Stimulated activated CD8-positive, alpha-beta memory T cell treated with anti-CD3 and anti-CD28 coated beads, Interleukin-4, amount 100 ng/mL, for 4 hours (primary cell): ENCODE data around the gene FARS2.

Source experiments
- DNase-seq, 2 donors: peaks; one replicate each; pipeline ENCODE4 v3.0.0-alpha.2; 2020; ENCODE audit warnings: low read depth in 2 of 2, low spot score in 1 of 2

FARS2 gene

DNA sequence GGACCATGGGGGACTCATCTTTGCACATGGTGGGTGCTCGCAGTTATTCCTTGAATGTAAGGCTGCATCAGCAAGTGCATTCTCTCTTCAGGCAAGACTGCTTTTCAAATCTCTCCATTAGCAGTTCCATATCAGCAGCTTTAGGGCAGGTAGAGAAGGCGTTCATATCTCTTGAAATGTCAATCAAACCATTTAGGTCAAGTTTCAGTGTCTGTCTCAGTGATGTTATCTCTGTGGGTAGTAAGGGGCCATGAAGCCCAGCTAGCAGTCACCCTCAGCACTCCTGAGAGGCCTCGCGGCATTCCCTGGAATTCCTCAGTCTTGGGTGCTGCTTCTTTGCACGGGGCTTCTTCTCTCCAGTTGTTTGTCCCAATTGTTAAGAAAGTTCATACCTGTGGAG, 24.2 kb downstream of the FARS2 start:
- DNase-seq: no peak

DNA sequence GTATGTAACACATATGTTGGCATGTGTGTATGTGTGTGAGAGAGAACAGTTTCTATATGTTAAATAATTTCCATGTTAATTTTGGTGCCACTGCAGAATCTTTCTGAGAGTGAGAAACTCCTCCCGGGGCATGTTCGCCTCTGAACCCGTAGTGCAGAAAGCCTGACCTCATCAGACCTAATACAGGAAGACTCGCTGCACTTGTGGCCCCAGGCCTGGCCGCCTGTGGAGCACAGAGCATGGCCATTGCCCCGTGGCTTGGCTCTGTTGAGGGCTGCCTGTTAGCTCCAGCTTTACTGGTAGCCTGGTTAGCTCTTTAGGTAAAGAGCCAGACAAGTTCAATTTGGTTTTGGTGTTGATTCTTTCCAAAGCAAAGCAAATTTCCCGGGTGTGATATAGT, 25.5 kb downstream of the FARS2 start:
- DNase-seq: no peak

DNA sequence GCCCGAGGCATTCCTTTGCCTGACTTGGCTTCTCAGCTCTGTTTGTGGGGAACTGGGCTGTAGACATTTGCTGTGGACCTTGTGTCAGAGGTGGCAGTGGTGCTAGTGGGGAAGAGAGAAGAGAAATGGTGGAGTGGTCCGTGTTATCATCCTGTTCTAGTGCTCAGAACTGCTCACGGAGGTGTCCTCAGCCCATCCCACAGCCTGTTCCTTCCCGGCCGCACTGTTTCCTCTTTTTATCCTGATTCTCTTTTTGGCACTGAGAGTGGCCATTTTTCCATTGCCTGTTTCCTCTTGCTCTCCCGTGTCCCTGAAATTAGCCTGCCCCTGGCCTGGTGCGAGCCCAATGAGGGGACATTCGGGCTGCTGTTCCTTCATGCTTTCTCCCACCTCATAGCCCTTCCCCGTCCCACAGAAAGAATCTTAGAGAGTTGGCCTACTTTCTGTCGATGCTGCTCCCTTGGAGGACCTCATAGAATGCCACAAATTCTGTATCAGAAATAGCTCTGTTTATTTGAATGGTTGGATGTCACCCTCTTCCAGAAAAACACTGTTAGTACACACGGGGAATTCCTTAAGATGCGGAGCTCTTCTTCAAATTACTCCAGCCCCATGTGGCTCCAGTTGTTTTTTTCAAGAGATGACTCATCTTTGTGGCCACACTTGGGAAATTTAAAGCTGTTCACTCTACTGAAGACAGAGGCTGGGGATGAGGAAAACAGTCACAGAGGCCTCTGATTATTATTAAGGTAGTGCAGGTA, 26.1 kb downstream of the FARS2 start:
- no peak for DNase-seq

DNA sequence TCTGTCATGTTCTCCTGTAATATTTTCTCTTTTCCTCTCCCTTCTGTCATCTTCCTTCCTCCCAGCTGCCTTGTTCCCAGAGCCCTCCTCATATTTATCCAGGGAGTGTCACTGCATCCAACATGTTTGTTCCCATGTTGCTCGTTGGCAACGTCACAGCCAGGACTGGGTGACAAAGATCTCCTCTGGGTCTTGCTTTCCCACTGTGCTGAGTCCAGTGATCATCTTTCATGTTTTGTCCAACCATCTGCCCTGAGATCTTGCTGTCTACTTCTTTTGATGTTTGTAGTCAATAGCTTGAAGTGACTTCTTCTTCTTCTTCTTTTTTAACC, 26.6 kb downstream of the FARS2 start:
- no peak for DNase-seq

DNA sequence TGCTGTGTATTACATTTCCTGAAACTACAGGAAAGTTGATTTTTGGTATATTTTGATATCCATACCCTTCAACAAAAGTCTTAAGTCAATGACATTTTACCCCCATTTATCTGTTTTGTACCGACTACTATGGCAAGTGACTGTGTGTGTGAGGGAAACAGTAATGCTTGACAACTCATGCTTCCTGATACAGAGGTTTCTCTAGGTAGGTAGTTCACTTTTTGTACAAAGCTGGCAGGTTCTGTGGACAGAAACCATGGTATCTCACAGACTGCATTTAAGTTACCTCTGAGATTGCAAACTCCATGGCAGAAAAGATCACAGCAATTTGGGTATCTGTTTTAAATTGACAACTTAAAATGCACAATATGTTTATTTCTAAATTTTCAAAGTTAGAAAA, 28.8 kb downstream of the FARS2 start:
- DNase-seq: no peak

DNA sequence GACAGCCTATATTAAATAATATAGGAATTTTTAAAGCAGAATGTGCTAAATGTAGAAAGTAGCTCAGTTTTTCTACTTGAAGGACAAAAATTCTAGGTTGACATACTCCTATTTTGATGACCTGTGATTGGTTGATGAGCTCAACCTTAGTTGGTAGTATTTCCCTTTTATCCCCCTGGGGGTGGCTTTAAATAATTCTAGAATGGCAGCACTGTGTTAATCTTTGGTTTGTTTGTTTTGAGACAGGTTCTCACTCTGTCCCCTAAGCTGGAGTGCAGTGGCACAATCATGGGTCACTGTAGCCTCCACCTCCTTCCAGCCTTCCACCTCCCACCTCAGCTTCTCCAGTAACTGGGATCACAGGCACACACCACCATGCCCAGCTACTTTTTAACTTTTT, 29.2 kb downstream of the FARS2 start:
- no peak for DNase-seq

DNA sequence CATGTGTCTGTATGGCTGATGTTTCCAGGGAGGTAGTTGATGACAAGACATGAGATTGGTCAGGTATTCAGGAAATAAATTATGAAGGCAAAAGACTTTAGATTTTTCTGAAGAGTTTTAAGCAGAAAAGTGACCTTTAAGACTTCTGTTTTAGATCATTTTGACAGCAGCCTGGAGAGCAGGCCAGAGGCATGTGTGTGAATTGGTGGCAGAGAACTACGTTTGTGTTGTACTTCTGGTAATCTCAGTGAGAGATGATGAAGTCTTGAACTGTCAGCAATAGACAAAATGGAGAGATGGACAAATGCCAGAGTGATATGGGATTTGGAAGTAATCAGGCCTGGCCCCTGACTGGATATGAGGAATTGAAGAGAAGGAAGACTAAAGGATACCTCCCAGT, 30.8 kb downstream of the FARS2 start:
- no peak for DNase-seq

DNA sequence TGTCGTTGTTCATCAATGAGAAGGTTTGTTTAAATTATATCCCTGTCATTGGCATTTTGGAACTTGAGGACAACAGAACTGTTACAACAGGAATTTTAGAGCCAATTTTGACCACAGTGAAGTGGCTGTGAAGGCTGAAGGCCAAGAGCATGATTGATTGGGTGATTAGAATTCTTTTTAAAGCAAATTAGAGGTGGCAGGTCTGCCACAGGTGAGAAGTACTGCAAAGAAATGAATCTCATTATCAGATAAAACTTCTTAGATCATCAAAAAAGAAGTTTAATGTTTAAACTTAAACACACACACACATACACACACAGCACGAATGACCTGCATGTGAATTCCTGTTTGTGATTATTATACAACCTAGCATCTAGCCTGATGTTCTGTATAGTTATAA, 32.4 kb downstream of the FARS2 start:
- no peak for DNase-seq

DNA sequence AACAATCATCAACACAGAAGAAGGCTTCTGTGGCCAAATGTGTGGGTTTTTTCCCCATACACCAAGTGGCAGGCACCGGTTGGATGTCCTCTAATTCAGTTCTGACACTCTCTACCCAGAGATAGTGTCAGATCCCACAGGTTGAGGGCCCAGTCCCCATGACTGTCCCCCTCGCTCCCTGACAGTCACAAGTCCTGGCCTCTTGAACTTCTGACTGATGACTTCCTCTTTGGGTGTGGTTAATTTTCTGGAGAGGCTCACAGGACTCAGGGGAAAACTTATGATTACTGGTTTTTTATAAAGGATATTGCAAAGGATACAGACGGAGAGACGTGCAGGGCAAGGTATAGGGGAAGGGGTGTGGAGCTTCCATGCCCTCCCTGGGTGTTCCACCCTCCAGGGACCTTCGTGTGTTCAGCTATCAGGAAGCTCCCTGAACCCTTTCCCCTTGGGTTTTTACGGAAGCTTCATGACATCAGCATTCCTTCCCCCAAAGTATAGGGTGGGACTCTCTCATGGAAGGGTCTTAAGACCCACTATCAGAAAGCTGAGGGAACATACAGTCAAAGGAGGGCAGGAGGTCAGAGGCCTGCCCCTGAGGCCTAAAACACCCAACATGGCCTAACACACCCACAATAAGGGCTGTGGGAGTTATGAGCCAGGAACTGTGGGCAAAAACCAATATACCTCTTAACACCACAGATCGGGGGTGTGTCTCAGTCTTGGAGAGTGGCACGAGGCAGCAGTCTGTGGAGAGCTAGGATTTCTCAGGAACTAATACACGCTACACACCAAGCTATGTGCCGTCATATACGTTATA, 33.3 kb downstream of the FARS2 start:
- no peak for DNase-seq

DNA sequence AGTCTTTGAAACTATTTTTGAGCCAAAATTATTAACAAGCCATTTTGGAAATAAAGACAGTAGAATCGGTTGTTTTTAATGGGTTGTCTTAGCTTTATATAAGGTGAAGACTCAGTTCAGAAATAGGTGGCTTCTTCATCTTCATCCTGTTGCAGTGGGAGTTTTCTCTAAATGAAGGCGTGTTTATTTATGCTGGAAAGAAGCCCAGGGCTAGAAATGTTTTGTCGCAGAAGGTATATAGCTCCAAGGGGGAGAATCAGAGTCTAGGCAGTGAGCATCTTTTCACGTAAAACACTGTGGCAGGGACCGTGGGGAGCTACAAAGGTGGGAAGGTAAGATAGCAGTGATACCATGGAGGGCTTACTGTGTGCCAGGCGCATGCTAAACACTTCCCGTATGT, 34.3 kb downstream of the FARS2 start:
- no peak for DNase-seq

DNA sequence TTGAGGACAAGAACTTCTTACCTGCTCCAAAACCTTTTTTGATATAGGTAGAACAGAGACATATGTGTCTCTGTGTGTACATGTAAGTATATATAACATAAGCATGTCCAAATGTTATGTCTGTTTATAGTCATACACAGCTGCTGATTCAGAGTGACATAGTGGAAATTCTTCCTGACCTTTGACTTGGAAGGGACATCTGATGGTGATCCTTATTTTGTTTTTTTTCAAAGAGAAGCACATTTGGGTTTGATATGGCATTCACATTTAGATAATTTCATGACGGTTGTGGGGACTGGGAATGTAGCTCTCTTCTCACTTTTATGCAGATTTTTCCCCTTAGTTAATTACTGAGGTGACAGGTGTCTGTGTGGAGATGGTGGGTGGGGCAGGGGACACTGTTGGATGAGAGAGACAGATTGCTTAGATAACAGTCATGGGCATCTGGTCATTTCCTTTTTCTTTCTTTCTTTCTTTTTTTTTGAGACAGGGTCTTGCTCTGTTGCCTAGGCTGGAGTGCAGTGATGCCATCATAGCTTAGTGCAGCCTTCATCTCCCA, 39.0 kb downstream of the FARS2 start:
- DNase-seq: no peak

DNA sequence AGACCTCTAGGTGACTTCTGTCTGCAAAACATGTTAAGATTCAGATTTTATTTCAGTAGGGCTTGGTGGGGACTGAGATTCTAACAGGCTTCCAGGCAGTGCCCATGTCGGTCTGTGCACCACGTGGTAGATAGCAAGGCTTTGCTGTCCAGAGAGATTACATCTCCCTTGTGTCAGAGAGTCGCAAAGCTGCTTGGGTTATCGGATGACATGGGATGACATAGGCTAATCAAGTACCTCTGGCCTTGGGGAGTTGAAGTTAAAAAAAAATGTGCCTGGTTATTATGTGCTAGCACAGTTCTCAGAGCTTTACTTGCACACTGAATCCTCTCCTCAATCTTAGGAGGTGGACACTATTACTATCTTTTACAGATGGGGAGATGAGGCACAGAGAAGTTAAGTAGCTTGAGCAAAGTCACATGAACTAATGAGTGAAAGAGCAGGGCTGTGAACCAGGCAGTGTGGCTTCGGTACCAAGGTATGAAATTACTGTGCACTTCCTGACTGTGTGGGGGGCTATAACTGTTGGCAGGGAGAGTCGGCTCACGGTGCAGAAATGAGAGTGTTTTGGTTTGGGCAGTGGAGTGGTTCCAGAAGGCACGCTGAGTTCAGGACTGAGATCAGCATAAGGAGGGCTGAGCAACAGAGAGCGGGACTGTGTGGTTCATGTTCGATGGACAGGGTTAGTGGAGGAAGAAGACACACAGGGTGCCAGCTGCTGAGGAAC, 41.1 kb downstream of the FARS2 start:
- DNase-seq: no peak

DNA sequence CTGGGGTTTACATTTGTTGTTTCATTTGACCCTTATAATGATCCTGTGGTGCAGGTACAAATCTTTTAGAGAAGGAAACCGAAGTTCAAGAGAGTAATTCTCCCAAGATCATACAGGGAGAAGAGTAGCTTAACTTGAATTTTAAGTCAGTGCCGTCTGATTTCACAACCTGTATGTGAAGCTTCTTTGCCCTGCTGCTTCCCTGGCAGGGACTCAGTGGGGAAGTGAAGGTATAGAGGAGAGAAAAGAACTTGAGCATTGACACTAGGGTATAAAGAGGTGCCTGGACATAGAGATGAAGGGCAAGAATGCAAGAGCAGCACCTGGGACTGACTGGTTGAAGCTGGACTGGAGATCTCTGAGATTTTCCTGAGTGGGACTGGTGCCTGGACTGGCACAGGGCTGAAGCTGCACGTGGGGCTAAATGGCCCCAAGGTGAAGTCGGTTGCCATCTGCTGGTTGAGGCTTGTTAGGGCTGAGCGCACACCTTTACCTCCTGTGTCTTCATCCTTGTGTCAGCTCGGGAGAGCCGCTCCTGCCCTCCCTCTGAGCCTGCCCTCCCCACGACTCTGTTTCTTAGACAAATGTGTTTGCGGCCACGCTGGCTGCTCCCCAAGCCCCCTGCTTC, 41.8 kb downstream of the FARS2 start:
- DNase-seq: peak; percentile 4 to 9

DNA sequence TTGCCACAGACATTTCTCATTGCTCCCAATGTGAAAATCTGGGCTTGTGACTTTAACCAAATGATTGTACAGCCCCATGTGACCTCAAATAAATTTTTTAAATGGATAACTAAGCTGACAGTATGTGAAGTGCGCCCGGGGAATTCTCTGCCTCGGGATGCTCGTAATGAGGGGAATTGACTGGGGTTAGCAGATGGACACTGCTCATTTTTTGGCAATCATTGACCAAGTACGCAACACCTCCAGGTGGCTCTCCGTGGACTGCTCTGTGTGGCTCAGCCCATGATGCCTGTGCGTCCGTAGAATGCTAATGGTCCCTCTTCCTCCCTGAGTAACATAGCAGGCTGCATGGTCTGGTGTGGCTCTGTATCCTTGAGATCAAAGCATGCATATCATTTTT, 42.4 kb downstream of the FARS2 start:
- DNase-seq: no peak

DNA sequence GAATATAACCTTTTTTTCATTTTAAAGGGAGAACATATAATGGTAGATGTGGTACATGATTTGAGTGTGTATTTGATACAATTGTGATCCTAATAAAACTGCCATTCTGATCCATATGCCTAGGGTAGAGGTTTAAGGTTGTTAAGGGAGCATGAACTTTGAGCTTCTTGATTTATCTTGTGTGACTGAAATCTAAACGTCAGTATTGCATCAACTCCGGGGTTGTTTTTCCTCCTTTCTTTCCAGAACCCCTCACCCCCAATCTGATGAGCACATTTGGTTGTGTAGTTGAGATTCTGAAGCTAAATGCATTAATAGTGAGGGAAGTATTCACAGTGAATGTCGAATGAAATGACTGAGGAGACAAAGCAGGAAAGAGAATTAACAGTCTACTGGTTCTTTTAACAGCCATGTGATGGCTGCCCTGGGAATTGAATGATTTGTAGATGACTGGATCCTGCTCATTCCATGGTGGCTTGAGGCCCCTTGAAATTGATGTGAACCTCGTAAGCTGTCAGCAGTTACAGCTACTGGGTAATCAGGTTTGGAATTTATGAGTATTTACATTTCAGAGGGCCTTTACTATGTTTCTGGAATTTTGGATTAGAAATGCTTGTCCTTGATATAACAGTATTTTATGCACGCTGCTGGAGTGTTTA, 44.8 kb downstream of the FARS2 start:
- no peak for DNase-seq

DNA sequence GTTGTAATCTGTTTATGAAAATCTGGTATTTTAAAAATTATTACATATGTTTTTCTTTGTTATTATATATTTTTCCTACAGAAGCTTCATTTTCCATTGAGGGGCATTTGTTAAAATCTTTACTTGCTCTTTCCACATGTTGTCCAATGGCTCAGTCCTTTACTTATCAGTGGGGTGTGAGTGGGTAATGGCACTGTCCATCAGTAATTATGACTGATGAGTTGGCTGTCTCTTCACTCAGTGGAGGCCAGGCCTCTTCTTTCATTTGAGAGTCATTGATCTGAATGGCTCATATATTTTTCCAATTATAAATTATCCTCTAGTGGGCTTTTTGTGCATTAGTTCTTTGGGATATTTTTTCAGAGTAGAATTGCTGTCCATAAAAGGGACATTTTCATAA, 45.7 kb downstream of the FARS2 start:
- DNase-seq: no peak

DNA sequence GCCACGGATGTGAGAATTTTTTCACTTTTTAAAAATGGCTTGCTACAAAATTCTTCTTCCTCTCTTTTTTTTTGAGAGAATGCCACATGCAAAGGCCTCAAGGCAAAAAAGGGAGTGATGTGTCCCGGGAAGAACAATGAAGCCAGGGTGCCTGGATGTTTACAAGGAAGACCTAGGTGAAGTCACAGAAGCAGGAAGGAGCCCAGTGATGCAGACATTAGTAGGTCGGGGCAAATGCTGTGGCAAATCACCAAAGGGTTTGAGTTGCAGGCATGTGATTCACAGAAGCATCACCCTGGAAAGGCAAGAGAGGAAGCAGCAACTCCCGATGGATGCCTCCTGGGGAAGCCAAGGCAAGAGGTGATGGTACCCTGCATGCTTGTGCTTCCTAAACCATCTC, 46.8 kb downstream of the FARS2 start:
- DNase-seq: no peak

DNA sequence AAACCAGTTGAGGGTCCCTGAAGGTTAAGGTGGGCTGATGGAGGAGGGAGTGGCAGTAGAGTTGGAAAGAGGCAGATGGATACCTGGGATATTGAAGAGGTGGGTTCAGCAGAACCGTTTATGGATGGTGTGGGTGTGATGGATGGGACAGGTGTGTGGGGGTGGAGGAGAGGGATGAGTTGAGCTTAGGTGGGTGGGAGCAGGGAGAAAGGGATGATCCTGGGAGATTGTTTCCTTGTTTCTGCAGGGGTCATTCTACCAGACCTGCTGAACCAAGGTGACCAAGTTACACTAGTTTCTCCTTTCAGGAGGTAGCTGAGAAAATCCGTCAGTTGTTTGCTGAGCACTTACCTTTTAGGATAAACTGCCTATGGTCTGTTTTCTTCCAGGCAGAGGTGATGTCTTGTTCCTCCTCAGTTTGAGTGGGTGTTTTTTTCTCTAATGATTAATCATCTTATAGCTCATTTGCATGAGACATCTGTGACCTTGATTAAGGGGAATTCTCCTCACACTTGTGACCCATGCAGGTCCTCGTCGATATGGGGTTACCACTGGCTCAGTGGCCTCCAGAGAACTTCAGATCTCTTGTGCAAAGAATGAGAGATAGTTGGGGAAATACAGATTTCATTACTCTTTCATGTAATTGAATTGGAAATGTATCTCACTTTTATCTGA, 53.0 kb downstream of the FARS2 start:
- no peak for DNase-seq

DNA sequence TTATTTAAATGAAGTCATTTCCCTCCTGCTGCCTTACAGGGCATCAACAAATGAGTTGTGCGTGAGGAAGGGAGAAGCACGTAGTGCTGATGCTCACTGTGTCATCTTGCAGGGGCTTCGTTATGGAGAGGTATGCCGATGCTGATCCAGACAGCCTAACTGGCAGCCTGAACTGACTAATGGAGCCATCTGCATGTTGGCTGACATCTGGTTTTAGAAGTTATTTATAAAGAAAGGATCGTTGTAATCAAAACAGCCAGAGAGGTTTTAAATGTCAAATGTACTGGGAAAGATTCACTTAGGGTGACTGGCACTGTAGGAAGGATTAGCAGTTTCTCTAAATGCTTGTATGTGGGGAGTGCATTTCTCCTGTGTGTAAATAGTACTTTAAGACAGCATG, 54.6 kb downstream of the FARS2 start:
- no peak for DNase-seq

DNA sequence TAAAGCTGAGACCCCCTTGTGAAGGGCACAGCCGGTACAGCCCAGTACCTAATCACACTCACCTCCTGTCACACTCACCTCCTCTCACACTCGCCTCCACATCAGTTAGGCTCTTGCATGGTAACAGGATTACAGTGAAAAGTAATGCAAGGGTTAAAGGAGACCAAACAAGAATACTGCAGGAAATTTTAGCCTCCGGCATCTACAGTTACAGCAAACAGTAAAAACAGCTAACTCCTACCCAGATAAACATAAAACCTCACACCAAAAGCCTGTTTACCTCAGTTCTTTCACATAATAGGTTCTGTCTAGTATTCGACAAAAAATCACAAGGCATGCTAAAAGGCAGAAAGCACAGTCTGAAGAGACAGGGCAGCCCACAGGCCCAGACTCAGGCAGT, 55.6 kb downstream of the FARS2 start:
- no peak for DNase-seq
